CD4-positive, alpha-beta T cell treated with Interleukin-6 for 4 hours (primary cell): ENCODE results near the gene TMEM161A.

Experiments
- DNase-seq: peaks from one replicate; pipeline ENCODE4 v3.0.0-alpha.2; 2020; ENCODE audit warnings: mixed read lengths

The TMEM161A gene

GRCh38 chr19:19095691-19096090, 42.6 kb downstream of the TMEM161A start:
- no peak for DNase-seq

GRCh38 chr19:19094513-19094912, 43.8 kb downstream of the TMEM161A start:
- no peak for DNase-seq

DNA sequence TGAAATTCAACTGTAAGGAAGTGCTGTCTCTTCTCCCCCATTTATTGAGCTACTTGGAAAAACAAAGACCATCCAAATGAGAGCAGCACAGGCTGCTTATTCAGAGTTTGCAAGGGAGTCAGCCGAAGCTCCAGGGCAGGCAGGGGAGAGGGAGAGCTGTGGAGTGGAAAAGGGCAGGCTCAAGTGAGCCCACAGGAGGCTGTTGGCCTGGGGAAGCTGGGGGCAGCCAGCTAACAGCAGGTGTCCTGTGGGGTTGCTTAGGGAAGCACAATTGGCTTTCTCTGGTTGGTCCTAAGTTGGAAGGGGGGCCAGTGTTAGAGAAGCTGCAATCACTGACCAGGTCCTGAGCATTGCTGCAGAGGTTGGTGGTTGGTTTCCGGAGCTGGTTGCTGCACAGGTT, 50.6 kb downstream of the TMEM161A start:
- DNase-seq = no peak

DNA sequence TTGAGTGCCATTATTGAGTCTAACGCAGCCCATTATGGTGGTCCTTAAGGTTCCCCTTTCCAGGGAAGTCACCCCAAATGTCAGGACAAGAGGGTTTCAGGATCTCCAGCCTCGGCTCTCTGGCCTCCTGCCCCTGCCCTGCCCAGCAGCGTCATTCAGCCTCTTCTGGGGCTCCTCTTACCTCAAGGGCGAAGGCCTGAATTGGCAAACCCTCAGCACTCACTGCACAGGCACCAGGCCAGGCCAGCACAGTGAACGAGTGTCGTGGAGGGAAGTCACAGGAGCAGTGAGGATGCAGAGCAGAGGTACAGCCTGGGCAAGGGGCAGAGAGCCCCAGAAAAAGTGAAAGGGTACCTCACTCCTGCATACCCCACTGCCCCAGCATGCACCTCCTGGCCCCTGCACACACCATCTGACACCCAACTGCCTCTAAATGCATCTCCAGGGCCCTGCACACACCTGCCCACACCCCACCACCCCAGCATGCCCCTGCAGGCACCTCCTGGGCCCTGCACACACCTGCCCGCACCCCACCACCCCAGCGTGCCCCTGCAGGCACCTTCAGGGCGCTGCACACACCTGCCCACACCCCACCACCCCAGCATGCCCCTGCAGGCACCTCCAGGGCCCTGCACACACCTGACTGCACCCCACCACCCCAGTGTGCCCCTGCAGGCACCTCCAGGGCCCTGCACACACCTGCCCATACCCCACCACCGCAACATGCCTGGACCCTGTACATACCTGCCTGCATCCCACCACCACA, 54.7 kb downstream of the TMEM161A start:
- DNase-seq = no peak

GRCh38 chr19:19081642-19082151, 56.6 kb downstream of the TMEM161A start:
- no peak for DNase-seq

DNA sequence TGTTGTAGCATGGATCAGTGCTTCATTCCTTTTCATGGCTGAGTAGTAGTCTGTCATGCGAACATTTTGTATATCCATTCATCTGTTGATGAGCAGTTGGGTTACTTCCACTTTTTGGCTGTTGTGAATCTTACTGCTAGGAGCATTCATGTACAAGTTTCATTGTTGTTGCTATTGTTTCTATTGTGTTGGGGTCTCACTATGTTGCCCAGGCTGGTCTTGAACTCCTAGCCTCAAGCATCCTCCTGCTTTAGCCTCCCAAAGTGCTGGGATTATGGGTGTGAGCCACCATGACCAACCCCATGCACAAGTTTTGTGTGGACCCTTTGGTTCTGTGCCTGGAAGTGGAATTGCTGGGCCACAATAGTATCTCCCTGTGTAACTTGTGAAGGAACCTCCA, 58.7 kb downstream of the TMEM161A start:
- DNase-seq = no peak

DNA sequence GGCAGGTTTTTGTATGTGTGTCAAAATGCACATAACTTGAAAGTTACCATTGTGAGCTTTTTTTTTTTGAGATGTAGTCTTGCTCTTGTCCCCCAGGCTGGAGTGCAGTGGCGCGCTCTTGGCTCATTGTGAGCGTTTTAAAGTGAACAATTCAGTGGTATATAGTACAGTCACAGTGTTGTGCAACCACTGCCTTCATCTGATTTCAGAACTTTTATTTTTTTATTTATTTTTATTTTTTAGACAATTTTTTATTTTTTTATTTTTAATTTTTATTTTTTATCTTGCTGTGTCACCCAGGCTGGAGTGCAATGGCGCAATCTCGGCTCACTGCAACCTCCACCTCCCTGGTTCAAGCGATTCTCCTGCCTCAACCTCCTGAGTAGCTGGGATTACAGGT, 59.5 kb downstream of the TMEM161A start:
- no peak for DNase-seq

DNA sequence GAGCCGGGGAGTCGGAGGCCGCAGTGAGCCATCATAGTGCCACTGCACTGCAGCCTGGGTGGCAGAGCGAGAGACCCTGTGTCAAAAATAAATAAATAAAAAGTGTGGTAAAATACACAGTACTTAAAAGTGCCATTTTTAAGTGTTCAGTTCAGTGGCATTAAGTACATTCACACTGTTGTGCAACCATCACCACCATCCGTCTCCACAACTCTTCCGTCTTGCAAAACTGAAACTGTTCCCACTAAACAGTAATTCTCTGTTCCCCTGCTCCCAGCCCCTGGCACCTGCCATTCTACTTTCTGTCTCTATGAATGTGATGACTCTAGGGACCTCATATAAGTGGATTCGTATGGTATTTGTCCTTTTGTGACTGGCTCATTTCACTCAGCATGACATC, 61.2 kb downstream of the TMEM161A start:
- DNase-seq = no peak

GRCh38 chr19:19076476-19076875, 61.8 kb downstream of the TMEM161A start:
- no peak for DNase-seq

- no peak for DNase-seq
These were observed 63.2 kb downstream of the TMEM161A start for GRCh38 chr19:19075126-19075525.

DNA sequence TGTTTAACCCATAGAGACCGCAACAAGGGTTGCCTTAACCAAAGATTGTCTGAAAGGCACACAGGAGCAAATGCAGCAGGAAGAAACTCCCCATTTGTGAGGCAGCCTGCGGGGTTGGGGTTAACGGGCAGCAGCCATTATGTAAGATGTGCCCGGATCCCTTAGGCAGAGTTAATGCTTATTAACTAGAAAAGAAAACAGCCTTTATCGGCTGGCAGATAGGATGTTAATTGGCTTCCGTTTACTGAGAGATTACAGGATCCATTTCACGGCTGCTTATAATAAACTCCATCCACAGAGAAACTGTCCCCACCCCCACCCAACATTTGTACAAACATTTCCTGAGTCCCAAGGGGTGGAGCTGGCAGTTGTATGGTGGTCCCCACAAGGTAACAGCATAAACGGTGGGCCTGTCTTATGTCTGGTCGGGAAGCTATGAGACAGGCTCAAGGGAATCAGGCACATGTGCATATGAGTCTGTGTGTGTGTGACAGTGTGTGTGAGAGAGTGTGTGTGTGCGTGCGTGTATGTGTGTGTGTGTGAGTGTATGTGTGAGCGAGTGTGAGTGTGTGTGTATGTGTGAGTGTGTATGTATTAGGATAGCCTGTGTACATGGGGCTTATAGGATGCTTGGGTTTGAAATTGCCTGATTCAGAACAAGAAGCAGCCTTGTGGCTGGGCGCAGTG, 63.9 kb downstream of the TMEM161A start:
- no peak for DNase-seq

DNA sequence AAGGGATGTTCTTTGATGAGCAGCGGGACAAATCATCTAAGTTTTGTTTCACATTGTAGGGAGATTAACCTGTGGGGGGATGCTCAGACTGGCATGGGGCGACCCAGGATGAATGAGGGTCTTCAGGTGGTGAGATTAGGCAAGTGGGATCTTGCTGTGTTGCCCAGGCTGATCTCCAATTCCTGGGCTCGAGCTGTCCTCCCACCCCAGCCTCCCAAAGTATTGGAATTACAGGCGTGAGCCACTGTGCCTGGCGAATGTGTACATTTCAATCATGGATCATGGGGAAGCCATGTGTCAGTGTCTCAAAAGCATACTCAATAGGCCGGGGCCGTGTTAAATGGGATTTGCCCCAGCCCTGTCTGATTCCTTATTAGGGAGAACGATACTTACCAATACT, 66.4 kb downstream of the TMEM161A start:
- no peak for DNase-seq
